Measurements from ENCODE around the gene ZNF580.

Gene ZNF580

DNA sequence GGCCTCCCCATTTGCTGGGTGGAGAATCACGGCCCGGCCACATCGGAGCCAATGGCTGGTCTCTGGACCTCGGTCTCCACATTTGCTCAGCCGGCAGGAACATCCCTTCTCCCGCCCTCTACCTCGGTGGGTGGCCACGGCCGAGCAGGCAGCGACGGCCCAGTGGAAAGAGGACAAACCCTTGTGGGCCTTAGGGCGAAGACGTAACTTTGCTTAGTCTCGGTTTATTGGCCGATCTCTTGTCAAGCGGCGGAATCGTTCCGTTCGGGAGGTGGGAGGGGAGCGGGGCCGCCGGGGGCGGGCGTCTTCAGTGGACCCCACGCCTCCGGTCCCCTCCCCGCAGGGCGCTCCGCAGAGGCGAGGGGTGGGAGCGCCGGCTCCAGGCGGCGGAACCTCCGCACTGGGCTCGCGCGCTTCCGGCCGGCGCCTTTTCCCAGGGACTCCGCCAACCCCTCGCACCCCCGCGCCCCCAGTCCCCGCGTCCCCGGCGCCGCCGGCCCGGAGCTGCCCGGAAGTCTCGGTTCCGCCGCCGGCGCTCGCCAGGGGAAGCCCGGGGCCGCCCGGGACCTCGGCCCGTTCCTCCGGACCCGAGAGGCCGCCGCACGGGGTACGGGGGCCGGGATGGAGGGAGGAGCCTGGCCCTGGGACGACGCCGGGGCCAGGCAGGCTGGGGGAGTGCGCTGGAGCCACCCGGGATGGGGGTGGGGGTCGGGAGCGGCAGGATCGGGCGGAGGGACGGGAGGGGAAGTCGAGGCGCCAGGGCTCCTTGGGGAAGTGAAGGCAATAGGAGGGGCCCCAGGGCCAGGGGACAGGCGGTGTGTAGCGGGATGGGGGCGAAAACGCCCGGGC is at the start of gene ZNF580:
ZNF580 (plus strand) TSS at position 426 of the 849 bp plus-strand sequence. CDS start 1,507 bp downstream, outside the sequence.
- Histone ChIP-seq H3K4me2 (peak within 1 kb of the TSS; percentile 98), H3K36me3 (peaks cover 23% of the 10 kb centered on the region), H3K9ac (peak within 1 kb of the TSS; percentile 94), H3K27me3 (no peaks in the 10 kb centered on the region), H3K9me3 (no peaks in the 10 kb centered on the region), H4K20me1 (peaks cover 14% of the 10 kb centered on the region; the same call in 1 of the 2 replicates), H3K4me1 (peaks cover 75% of the 10 kb centered on the region), H3K27ac (peak within 1 kb of the TSS; percentile 92), H3K4me3 (peak within 1 kb of the TSS; percentile 89)
- TF ChIP-seq Cebpa-rat (IDR thresholded peaks at IDR 0.05), result no peak

- Histone ChIP-seq H3K27me3 (no peaks in the 10 kb centered on the region), H3K4me1 (peaks cover 18% of the 10 kb centered on the region), H3K9me3 (peaks cover 14% of the 10 kb centered on the region; the same call in 1 of the 2 replicates), H3K36me3 (peaks cover 54% of the 10 kb centered on the region), H4K20me1 (no peaks in the 10 kb centered on the region), H3K4me3 (no peak overlapping the region), H3K9ac (no peak overlapping the region), H3K4me2 (no peak overlapping the region), H3K27ac (no peak overlapping the region)
- TF ChIP-seq Cebpa-rat (IDR thresholded peaks at IDR 0.05), result no peak
Measured at GRCh38 chr19:55591555-55591954, 49.2 kb upstream of the ZNF580 start.

DNA sequence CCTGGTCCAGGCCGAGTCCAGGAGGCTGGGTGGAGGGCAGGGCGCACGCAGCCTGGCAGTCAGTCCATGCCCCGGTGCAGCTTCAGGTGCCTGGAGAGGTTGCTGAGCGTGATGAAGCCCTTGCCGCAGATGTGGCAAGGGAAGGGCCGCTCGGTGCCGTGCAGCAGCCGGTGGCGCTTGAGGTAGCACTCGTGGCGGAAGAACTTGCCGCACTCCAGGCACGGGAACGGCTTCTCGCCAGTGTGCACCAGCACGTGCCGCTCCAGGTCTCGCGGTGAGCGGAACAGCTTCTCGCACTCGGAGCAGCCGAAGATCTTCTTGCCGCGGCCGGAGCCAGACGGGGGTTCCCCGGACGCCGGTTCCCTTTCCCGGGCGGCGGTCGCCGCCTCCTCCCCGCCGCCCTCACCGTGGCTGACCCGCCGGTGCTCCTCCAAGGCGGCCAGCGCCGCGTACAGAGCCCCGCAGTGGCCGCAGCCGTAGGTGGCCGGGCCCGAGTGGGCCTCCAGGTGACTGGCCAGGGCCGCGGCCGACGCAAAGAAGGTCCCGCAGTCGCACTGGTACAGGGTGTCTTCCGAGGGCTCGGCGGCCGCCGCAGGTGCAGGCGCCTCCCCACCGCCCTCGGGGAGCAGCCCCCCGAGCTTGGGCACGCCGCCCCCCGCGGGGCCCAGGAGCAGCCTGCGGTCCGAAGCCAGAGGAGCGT is 48.3 kb upstream of the ZNF580 start:
- Histone ChIP-seq H3K4me1 (peaks cover 9% of the 10 kb centered on the region), H3K4me2 (no peak overlapping the region), H3K27me3 (no peaks in the 10 kb centered on the region), H3K4me3 (no peak overlapping the region), H4K20me1 (no peaks in the 10 kb centered on the region), H3K27ac (no peak overlapping the region), H3K9me3 (peaks cover 14% of the 10 kb centered on the region; the same call in 1 of the 2 replicates), H3K36me3 (peaks cover 63% of the 10 kb centered on the region), H3K9ac (no peak overlapping the region)
- TF ChIP-seq Cebpa-rat (IDR thresholded peaks at IDR 0.05), result no peak

GRCh38 chr19:55593096-55593772 is 47.6 kb upstream of the ZNF580 start:
- Histone ChIP-seq H4K20me1 (no peaks in the 10 kb centered on the region), H3K9ac (no peak overlapping the region), H3K27ac (no peak overlapping the region), H3K4me2 (no peak overlapping the region), H3K4me3 (no peak overlapping the region), H3K27me3 (no peaks in the 10 kb centered on the region), H3K4me1 (peaks cover 6% of the 10 kb centered on the region), H3K9me3 (peaks cover 14% of the 10 kb centered on the region; the same call in 1 of the 2 replicates), H3K36me3 (peaks cover 70% of the 10 kb centered on the region)
- TF ChIP-seq Cebpa-rat (IDR thresholded peaks at IDR 0.05), result no peak

- Histone ChIP-seq H3K27me3 (no peaks in the 10 kb centered on the region), H3K4me1 (peaks cover 9% of the 10 kb centered on the region), H3K4me3 (no peak overlapping the region), H3K4me2 (no peak overlapping the region), H3K36me3 (peaks cover 70% of the 10 kb centered on the region), H4K20me1 (no peaks in the 10 kb centered on the region), H3K9me3 (peaks cover 14% of the 10 kb centered on the region; the same call in 1 of the 2 replicates), H3K27ac (no peak overlapping the region), H3K9ac (no peak overlapping the region)
- no peak for TF ChIP-seq Cebpa-rat (IDR thresholded peaks at IDR 0.05)
Measured at GRCh38 chr19:55594996-55595545, 45.7 kb upstream of the ZNF580 start.

- H4K20me1 ChIP-seq, result no peaks in the 10 kb centered on the region
- no peak overlapping the region for H3K27ac ChIP-seq
- peaks cover 14% of the 10 kb centered on the region; the same call in 1 of the 2 replicates for H3K9me3 ChIP-seq
- TF ChIP-seq Cebpa-rat (IDR thresholded peaks at IDR 0.05), result no peak
- H3K36me3 ChIP-seq, result peaks cover 67% of the 10 kb centered on the region
- no peak overlapping the region for H3K9ac ChIP-seq
- no peak overlapping the region for H3K4me3 ChIP-seq
- no peaks in the 10 kb centered on the region for H3K27me3 ChIP-seq
- peaks cover 16% of the 10 kb centered on the region for H3K4me1 ChIP-seq
- H3K4me2 ChIP-seq, result no peak overlapping the region
Measured at GRCh38 chr19:55596304-55596703, 44.5 kb upstream of the ZNF580 start.

DNA sequence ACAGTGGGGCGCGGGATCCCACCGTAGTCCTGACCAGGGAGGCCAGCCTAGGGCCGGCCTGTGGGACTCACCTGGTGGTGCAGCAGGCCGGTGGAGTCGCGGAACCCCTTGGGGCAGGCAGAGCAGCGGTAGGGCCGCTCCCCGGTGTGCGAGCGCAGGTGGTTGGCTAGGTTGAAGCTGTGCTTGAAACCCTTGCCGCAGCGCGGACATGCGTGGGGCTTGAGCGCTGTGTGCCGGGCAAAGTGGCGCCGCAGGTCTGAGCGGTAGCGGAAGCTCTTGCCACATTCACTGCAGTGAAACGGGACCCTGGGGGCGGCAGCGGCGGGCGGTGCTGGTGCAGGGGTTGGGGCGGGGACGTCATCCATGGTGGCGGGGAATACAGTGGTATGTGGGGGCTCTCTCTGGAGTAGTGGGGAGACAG is 43.3 kb upstream of the ZNF580 start:
- Histone ChIP-seq H3K27ac (no peak overlapping the region), H3K27me3 (no peaks in the 10 kb centered on the region), H4K20me1 (no peaks in the 10 kb centered on the region)

GRCh38 chr19:55598034-55598433 is 42.8 kb upstream of the ZNF580 start:
- Histone ChIP-seq H3K36me3 (peaks cover 62% of the 10 kb centered on the region), H3K4me1 (peaks cover 21% of the 10 kb centered on the region), H3K9me3 (peaks cover 14% of the 10 kb centered on the region; the same call in 1 of the 2 replicates), H3K9ac (no peak overlapping the region), H3K4me3 (no peak overlapping the region), H3K27me3 (no peaks in the 10 kb centered on the region), H3K4me2 (peak overlapping the region; percentile 58; the same call in 1 of the 2 replicates), H4K20me1 (no peaks in the 10 kb centered on the region), H3K27ac (no peak overlapping the region)
- no peak for TF ChIP-seq Cebpa-rat (IDR thresholded peaks at IDR 0.05)

More for the DNA sequence above, 43.3 kb upstream of the ZNF580 start:
- H3K4me3 ChIP-seq, result no peak overlapping the region
- H3K36me3 ChIP-seq, result peaks cover 62% of the 10 kb centered on the region
- H3K9me3 ChIP-seq, result peaks cover 14% of the 10 kb centered on the region; the same call in 1 of the 2 replicates
- no peak for TF ChIP-seq Cebpa-rat (IDR thresholded peaks at IDR 0.05)
- H3K4me2 ChIP-seq, result no peak overlapping the region
- H3K9ac ChIP-seq, result no peak overlapping the region
- peaks cover 21% of the 10 kb centered on the region for H3K4me1 ChIP-seq
